ACC112 (cell line): ENCODE results near the gene BRF1.

Experiments used
- H2AFZ ChIP-seq: fragments of 200-600 bp; sonication (generic); one replicate; pipeline ENCODE4 v1.6.0; 2017; ENCODE audit warnings: antibody characterized with exemption, low read length; ENCODE audit not compliant: unreplicated experiment
- H3K27ac ChIP-seq: fragments of 200-600 bp; sonication (generic); 2 replicates; pipeline ENCODE4 v1.5.1; 2014; ENCODE audit warnings: low read depth, mild to moderate bottlenecking, antibody characterized with exemption, low read length, moderate library complexity
- H3K27me3 ChIP-seq: fragments of 200-600 bp; sonication (generic); 2 replicates; pipeline ENCODE4 v1.6.1; 2014; ENCODE audit warnings: mild to moderate bottlenecking, antibody characterized with exemption, low read length, moderate library complexity, mixed read lengths; ENCODE audit not compliant: insufficient read depth
- H3K36me3 ChIP-seq: fragments of 200-600 bp; sonication (generic); 2 replicates; pipeline ENCODE4 v1.6.1; 2016; ENCODE audit warnings: mild to moderate bottlenecking, antibody characterized with exemption, low read length, moderate library complexity, mixed read lengths; ENCODE audit not compliant: insufficient read depth
- H3K4me1 ChIP-seq: fragments of 200-600 bp; sonication (generic); one replicate; pipeline ENCODE4 v1.6.1; 2016; ENCODE audit warnings: low read length, mixed read lengths; ENCODE audit not compliant: insufficient read depth, unreplicated experiment, control insufficient read depth
- H3K4me3 ChIP-seq: fragments of 200-600 bp; sonication (generic); 2 replicates; pipeline ENCODE4 v1.5.1; 2014; ENCODE audit warnings: mild to moderate bottlenecking, low read depth, low read length
- H3K79me2 ChIP-seq: fragments of 200-600 bp; sonication (generic); one replicate; pipeline ENCODE4 v1.6.0; 2016; ENCODE audit warnings: low read length; ENCODE audit not compliant: control insufficient read depth, unreplicated experiment, insufficient read depth

Gene BRF1

DNA sequence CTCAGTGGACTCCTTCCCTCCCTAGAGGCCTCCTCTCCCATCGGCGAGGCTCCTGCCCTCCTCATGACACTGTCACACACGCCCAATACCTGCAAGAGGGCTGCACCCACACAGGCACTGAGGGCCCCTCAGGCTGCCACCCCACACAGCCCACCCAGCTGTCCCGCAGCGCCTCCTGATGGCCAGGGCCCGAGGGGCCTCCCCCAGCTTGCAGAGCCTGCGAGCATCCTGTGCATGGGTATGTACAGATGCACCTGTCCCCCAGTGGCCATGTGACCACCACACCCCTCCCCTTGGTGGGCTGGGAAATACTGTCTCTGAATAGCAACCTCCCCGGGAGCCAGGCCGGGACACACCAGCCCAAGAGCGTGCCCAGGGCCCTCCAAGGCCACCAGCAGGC is 100.7 kb downstream of the BRF1 start:
- Histone ChIP-seq H2AFZ (no peak overlapping the region), H3K4me3 (no peak overlapping the region), H3K4me1 (peaks cover 22% of the 10 kb centered on the region), H3K36me3 (no peaks in the 10 kb centered on the region), H3K27ac (no peak overlapping the region), H3K79me2 (no peaks in the 10 kb centered on the region), H3K27me3 (peaks cover 21% of the 10 kb centered on the region)

DNA sequence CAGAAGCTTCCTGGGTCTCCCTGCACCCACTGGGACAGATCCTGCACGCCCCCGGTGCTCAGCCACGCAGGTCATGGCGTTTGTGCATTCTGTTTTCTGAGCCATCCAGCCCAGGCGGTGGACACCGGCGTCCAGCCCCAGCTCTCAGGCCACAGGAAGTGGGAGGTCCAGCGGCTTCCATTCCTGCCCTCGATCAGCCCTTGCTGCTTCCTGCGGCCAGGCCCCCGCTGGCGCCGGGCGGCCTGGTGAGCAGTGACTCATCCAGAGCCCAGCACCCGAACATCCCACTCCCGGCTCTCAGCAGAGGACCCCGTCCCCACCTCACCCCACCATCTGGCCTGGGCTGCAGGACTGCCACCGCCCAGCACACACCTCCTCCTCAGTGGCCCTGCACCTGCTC is 101.7 kb downstream of the BRF1 start:
- H2AFZ ChIP-seq, result no peak overlapping the region

DNA sequence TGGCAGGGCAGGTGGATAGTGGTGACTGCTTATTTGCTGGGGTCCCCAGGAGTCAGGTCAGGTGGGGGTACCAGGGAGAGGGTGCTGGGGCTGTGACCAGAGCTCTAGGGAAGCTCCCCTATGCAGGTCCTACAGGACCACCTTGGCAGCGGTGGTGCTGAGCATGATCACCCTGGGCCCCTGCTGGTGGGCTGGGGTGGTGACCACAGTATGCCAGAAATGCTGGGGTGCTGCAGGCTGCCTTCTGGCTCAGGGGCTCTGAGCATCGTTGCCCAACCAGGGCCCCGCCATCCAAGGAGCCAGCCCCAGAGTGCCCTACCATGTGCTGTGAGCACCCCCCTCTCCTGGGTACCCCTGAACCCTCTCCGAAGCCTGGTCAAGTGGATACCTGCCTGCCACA is 102.2 kb downstream of the BRF1 start:
- Histone ChIP-seq H3K4me3 (no peak overlapping the region), H3K4me1 (peaks cover 15% of the 10 kb centered on the region), H3K36me3 (no peaks in the 10 kb centered on the region), H3K27me3 (peaks cover 22% of the 10 kb centered on the region), H3K27ac (no peak overlapping the region), H2AFZ (no peak overlapping the region), H3K79me2 (no peaks in the 10 kb centered on the region)

More for the DNA sequence above, 101.7 kb downstream of the BRF1 start:
- Histone ChIP-seq H3K4me1 (peaks cover 13% of the 10 kb centered on the region), H3K27me3 (peaks cover 22% of the 10 kb centered on the region), H3K4me3 (no peak overlapping the region), H3K27ac (no peak overlapping the region), H3K36me3 (no peaks in the 10 kb centered on the region), H3K79me2 (no peaks in the 10 kb centered on the region)

DNA sequence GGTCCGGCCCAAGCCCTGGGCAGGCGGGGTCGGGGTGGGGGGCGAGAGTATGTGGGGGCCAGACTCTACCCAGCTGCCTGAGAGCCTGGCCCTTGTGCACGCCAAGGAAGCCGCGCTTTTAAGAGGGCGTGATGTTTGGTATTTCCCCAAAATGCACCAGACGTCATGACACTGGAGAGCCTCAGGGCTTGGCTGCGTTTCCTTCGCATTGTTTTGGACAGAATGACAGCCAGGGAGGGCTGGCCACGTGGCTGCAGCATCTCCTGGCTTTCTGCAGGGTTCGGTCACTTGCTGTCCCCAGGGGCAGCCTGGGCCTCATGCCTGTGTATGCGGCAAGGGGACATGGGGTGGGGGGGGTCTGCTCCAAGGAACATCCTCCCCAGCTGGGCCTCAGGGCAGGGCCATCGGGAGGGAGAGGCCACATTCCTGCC is 103.6 kb downstream of the BRF1 start:
- Histone ChIP-seq H3K4me3 (no peak overlapping the region), H3K36me3 (no peaks in the 10 kb centered on the region), H3K4me1 (peaks cover 22% of the 10 kb centered on the region), H3K27ac (no peak overlapping the region), H3K79me2 (no peaks in the 10 kb centered on the region), H3K27me3 (peaks cover 22% of the 10 kb centered on the region), H2AFZ (no peak overlapping the region)

DNA sequence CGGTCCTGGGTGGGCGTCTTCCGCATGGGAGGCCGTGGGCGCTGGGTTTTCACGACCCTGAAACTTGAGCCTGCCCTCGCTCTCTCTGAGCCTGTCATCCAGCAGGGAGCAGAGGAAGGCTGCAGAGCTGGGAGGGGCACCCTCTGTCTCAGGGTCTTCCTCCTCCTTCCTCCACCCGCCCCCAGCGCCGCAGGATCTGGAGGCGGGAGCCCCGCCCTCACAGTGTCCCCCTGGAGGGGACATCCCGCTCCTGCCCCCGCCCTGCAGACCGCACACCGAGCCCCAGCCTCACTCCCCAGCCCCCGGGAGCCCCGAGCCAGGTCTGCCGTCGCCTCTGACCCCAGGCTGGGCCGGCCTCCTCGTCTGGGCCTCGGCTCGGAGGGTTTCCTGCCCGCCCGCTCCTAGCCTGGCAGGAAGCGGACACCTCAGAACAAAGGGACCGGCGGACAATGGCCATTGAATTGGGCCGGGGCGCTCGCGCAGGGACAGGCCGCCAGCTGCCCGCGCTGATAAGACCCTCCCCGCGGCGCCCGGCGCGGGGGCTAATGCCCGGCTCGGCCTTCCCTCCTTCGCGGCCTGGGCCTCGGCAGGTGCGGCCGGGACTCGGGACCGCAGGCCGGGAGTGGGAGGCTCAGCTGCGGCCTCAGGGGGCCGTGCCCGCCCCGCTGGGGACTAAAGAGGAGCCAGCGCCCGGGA is 104.4 kb downstream of the BRF1 start:
- Histone ChIP-seq H3K27ac (no peak overlapping the region), H3K27me3 (peaks cover 22% of the 10 kb centered on the region), H2AFZ (no peak overlapping the region), H3K4me3 (no peak overlapping the region), H3K36me3 (no peaks in the 10 kb centered on the region), H3K4me1 (peaks cover 22% of the 10 kb centered on the region), H3K79me2 (no peaks in the 10 kb centered on the region)

DNA sequence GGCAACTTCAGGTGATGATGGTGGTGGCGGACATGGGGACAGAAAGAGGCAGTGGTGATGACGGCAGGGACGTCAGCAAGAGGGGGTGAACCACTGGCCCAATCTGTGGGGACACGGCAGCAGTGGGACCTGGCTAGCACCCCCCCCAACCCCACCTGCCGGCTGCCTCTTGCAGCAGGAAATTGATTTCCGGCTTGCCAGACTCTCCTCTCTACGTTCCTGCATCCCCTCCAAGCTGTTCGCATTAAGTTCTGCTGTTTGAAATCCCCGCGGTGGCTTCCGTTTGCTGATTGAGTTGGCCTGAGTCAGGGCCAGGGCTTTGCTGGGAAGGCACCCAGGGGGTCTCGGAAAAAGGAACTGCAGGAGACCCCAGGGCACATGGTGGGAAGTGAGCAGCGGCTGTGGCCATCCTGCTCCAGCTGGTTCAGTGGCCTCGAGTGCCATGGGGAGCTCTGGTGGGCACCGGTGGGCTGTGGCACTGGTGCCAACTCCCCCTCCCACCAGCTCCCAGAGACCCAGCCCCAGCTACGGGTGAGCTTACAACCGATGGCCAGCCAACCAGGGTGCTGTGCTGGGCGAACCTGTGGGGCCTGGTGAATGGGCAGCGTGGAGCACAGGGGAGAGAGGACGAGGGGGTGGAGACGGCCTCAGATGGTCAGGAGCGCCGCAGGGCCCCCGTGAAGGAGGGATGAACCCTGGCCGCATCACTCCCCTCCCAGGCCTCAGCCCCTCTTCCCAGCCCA is 105.1 kb downstream of the BRF1 start:
- Histone ChIP-seq H3K27me3 (peaks cover 22% of the 10 kb centered on the region), H3K27ac (no peak overlapping the region), H3K4me1 (peaks cover 22% of the 10 kb centered on the region), H3K36me3 (no peaks in the 10 kb centered on the region), H2AFZ (no peak overlapping the region), H3K4me3 (no peak overlapping the region), H3K79me2 (no peaks in the 10 kb centered on the region)

DNA sequence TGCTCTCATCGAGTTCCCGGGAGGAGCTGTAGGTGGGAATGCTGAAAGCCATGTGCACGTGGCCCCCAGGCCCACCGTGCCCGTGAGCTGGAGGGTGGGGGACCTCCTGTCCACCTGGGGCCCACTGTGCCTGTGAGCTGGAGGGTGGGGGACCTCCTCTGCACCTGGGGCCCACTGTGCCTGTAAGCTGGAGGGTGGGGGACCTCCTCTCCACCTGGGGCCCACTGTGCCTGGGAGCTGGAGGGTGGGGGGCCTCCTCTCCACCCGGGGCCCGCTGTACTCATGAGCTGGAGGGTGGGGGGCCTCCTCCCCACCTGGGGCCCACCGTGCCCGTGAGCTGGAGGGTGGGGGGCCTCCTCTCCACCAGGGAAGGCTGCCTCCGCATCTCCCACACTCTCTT is 105.8 kb downstream of the BRF1 start:
- no peak overlapping the region for H3K4me3 ChIP-seq
- no peak overlapping the region for H2AFZ ChIP-seq
- H3K27me3 ChIP-seq, result peaks cover 22% of the 10 kb centered on the region
- H3K36me3 ChIP-seq, result no peaks in the 10 kb centered on the region
- H3K4me1 ChIP-seq, result peaks cover 22% of the 10 kb centered on the region
- H3K27ac ChIP-seq, result no peak overlapping the region
- H3K79me2 ChIP-seq, result no peaks in the 10 kb centered on the region

DNA sequence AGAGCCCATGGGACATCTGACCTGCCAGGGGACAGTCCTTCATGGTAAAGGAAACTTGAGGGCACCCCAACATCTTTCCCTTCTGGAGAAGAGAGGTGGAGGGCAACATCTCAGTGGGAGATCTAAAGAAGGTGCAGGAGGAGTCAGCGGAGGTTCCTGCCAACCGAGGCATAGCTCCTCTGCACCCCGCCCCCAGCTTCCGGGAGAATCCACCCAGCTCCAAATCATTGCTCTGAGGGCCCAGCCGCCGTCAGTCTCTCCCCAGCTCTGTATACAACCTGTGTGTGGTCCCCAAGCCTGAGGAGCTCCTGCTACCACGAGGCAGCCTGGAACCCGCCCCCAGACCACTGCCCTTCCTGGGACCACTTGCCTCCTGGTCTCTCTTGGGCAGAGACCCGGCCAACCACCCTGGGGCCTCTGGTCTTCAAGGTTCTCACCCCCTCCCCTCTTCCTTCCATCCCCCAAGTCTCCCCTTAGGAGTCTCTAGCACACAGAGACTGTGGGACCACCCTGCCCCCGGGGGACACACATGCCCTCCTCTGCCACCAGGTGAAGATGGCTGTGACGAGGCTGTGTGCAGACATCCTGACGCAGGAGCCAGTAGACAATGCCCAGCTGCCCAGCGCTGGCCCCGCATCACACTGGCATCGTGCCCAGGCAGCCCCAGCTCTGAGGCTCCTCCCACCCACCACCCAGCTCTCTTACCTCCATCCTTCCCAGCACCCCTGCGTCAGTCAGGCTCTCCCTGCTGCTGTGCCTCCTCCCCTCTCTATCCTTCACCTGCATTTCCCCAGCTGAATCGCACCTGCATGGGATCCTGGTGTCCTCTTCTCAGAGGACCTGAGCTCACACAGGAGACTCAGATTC is 106.7 kb downstream of the BRF1 start:
- H3K4me3 ChIP-seq, result no peak overlapping the region
- no peak overlapping the region for H3K27ac ChIP-seq
- peaks cover 18% of the 10 kb centered on the region for H3K4me1 ChIP-seq
- H3K79me2 ChIP-seq, result no peaks in the 10 kb centered on the region
- H3K36me3 ChIP-seq, result no peaks in the 10 kb centered on the region
- no peak overlapping the region for H2AFZ ChIP-seq
- H3K27me3 ChIP-seq, result peaks cover 22% of the 10 kb centered on the region

DNA sequence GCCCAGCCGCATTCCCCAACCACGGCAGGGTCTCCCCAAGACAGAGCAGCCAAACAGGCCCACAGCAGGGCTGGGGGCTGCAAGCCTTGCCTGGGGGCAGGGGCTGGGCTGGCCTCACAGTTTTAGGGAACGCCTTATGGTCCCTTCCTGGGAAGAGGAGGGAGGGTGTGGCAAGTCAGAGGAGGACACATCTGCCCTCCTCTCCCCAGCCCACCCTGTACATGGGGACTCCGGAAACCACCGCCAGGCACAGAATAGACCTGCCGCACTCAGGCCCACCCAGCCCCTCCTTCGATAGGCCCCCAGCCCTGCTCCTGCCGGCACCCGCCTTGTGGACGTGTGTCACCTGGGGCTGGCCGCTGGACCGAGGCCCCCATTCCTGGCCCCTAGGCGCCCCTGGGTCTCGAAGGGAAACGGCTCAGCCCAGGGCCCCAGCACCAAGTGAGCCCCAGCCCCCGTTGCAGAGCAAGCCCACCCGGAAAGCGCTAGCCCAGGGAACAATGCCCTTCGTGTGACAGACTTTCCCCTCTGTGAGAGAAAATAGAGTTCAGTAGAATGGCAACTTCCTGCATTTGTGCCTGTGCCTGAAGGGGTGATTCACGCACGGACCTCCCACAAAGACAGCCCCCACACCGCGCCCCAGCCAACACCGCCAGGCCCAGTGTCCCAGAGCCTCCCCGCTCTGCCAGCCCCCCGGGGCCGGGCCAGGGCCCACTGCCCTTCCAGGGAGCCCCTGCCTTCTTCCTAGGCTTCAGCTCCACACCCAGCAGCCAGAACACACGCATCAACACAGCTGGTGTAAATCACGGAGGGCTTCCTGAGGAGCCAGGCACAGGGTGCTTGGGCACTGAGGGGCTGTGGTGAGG is 107.7 kb downstream of the BRF1 start:
- no peak overlapping the region for H3K4me3 ChIP-seq
- peaks cover 22% of the 10 kb centered on the region for H3K27me3 ChIP-seq
- no peaks in the 10 kb centered on the region for H3K79me2 ChIP-seq
- no peak overlapping the region for H3K27ac ChIP-seq
- peaks cover 13% of the 10 kb centered on the region for H3K4me1 ChIP-seq
- no peak overlapping the region for H2AFZ ChIP-seq
- no peaks in the 10 kb centered on the region for H3K36me3 ChIP-seq

DNA sequence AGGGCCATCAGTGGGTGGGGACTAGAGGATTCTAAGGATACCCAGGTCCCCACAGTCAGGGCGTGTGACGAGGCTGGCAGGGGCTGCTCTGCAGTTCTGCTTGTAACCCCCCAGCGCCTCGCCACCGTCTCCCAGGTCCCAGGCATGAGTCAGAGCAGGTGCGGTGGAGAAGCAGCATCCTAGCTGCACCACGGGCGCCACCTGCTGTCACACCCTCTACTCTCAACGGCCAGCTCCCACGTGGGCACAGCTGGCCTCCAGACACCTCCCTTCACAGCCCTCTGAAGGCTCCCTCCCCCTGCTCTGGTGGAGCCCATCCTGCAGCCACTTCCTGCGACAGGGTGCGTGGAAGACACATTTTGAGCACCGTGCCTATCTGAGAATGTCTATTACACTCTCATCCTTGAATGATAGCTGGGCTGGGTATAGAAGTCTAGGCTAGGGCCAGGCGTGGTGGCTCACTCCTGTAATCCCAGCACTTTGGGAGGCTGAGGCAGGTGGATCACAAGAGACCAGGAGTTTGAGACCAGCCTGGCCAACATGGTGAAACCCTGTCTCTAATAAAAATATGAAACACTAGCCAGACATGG is 112.8 kb downstream of the BRF1 start:
- H2AFZ ChIP-seq, result no peak overlapping the region
- no peaks in the 10 kb centered on the region for H3K79me2 ChIP-seq
- H3K36me3 ChIP-seq, result no peaks in the 10 kb centered on the region
- H3K27ac ChIP-seq, result no peak overlapping the region
- no peak overlapping the region for H3K4me3 ChIP-seq
- H3K4me1 ChIP-seq, result peaks cover 4% of the 10 kb centered on the region
- no peaks in the 10 kb centered on the region for H3K27me3 ChIP-seq
